ENCODE results near the gene ATAT1. TPM values are rescaled to one million over a fixed set of nuclear protein-coding genes. Genes with fewer than 3 reads are reported as not detected.
"Not testable (repeated sequence)": the region's sequence is repeated elsewhere in the genome, so short reads cannot be mapped to it uniquely, and the experiment has no call there.

ATAT1 gene
- polyA plus RNA-seq, 3 donors from 2014 or later: 0.43 to 3.1 TPM; not detected in 1

GRCh38 chr6:30646450-30647241 is 20.0 kb downstream of the ATAT1 start, which contains the start of gene C6orf136:
C6orf136 (plus strand) TSS chr6:30647133; CDS start chr6:30647232, 99 bp downstream.
- Mint-ChIP-seq H3K27ac (peak within 1 kb of the TSS; percentile 84 to 94 (median 90)), H3K9me3 (no peaks in the 10 kb centered on the region), H3K4me1 (peaks cover 22 to 23% of the 10 kb centered on the region in 2 donors), H3K4me3 (peak within 1 kb of the TSS; percentile 86 to 90 (median 88)), H3K27me3 (ENCODE audit: low read depth in 3 of 3) (peaks cover 0 to 6% (median 0%) of the 10 kb centered on the region in 3 donors), H3K36me3 (peaks cover 3 to 15% (median 6%) of the 10 kb centered on the region in 3 donors)
- peak; percentile 87 to 93 (median 91) for DNase-seq

GRCh38 chr6:30647242-30648116 is 20.8 kb downstream of the ATAT1 start:
- peaks cover 0 to 17% (median 6%) of the 10 kb centered on the region in 3 donors for H3K36me3 Mint-ChIP-seq
- DNase-seq: peak; percentile 66 to 75 (median 74)
- H3K27me3 Mint-ChIP-seq (ENCODE audit: low read depth in 3 of 3): peaks cover 0 to 6% (median 0%) of the 10 kb centered on the region in 3 donors
- no peaks in the 10 kb centered on the region for H3K9me3 Mint-ChIP-seq
- H3K4me3 Mint-ChIP-seq: peak overlapping the region; percentile 86 to 90 (median 88)
- peak overlapping the region; percentile 84 to 94 (median 90) for H3K27ac Mint-ChIP-seq
- peaks cover 22 to 23% of the 10 kb centered on the region in 2 donors for H3K4me1 Mint-ChIP-seq

GRCh38 chr6:30651143-30651542 is 24.5 kb downstream of the ATAT1 start:
- peaks cover 6 to 26% (median 19%) of the 10 kb centered on the region in 3 donors for H3K36me3 Mint-ChIP-seq
- H3K27ac Mint-ChIP-seq: peak overlapping the region in 1 of 6 donors; percentile 51
- H3K9me3 Mint-ChIP-seq: no peaks in the 10 kb centered on the region
- peaks cover 14 to 16% of the 10 kb centered on the region in 2 donors for H3K4me1 Mint-ChIP-seq
- H3K4me3 Mint-ChIP-seq: no peak overlapping the region
- H3K27me3 Mint-ChIP-seq (ENCODE audit: low read depth in 3 of 3): peaks cover 0 to 6% (median 0%) of the 10 kb centered on the region in 3 donors
- DNase-seq: no peak

GRCh38 chr6:30654798-30655742 is 28.4 kb downstream of the ATAT1 start:
- H3K27me3 Mint-ChIP-seq (ENCODE audit: low read depth in 3 of 3): peaks cover 0 to 5% (median 0%) of the 10 kb centered on the region in 3 donors
- H3K27ac Mint-ChIP-seq: peak overlapping the region in 2 of 6 donors; percentile 31 to 43

GRCh38 chr6:30655743-30656094 is 29.0 kb downstream of the ATAT1 start:
- peak overlapping the region in 2 of 6 donors; percentile 30 to 31 for H3K27ac Mint-ChIP-seq
- H3K4me1 Mint-ChIP-seq: no peaks in the 10 kb centered on the region
- DNase-seq: no peak
- peaks cover 0 to 5% (median 0%) of the 10 kb centered on the region in 3 donors for H3K27me3 Mint-ChIP-seq (ENCODE audit: low read depth in 3 of 3)
- H3K36me3 Mint-ChIP-seq: peaks cover 16 to 56% (median 36%) of the 10 kb centered on the region in 3 donors
- H3K9me3 Mint-ChIP-seq: no peaks in the 10 kb centered on the region
- no peak overlapping the region for H3K4me3 Mint-ChIP-seq

More at GRCh38 chr6:30654798-30655742, 28.4 kb downstream of the ATAT1 start:
- DNase-seq: no peak
- H3K9me3 Mint-ChIP-seq: no peaks in the 10 kb centered on the region
- no peaks in the 10 kb centered on the region for H3K4me1 Mint-ChIP-seq
- H3K36me3 Mint-ChIP-seq: peaks cover 16 to 54% (median 34%) of the 10 kb centered on the region in 3 donors
- no peak overlapping the region for H3K4me3 Mint-ChIP-seq

- Mint-ChIP-seq H3K36me3 (peaks cover 12 to 59% (median 39%) of the 10 kb centered on the region in 3 donors), H3K4me3 (no peak overlapping the region), H3K27me3 (ENCODE audit: low read depth in 3 of 3) (peaks cover 0 to 5% (median 0%) of the 10 kb centered on the region in 3 donors), H3K27ac (no peak overlapping the region), H3K9me3 (no peaks in the 10 kb centered on the region), H3K4me1 (no peaks in the 10 kb centered on the region)
- DNase-seq: no peak
Measured at GRCh38 chr6:30656513-30656912, 29.8 kb downstream of the ATAT1 start.

- no peaks in the 10 kb centered on the region for H3K4me1 Mint-ChIP-seq
- H3K36me3 Mint-ChIP-seq: peaks cover 17 to 68% (median 45%) of the 10 kb centered on the region in 3 donors
- no peak overlapping the region for H3K4me3 Mint-ChIP-seq
- H3K27ac Mint-ChIP-seq: peak overlapping the region in 2 of 6 donors; percentile 1 to 69
- no peaks in the 10 kb centered on the region for H3K9me3 Mint-ChIP-seq
- no peak for DNase-seq
- H3K27me3 Mint-ChIP-seq (ENCODE audit: low read depth in 3 of 3): peaks cover 0 to 5% (median 0%) of the 10 kb centered on the region in 3 donors
Measured at GRCh38 chr6:30657454-30657853, 30.8 kb downstream of the ATAT1 start.

GRCh38 chr6:30657922-30658321 is 31.2 kb downstream of the ATAT1 start:
- H3K27me3 Mint-ChIP-seq (ENCODE audit: low read depth in 3 of 3); DNase-seq; H3K4me1 Mint-ChIP-seq; H3K9me3 Mint-ChIP-seq; H3K4me3 Mint-ChIP-seq: not testable (repeated sequence)
- Mint-ChIP-seq H3K27ac (peak overlapping the region in 2 of 6 donors; percentile 1 to 69), H3K36me3 (peaks cover 19 to 73% (median 46%) of the 10 kb centered on the region in 3 donors)

- Mint-ChIP-seq H3K27ac (no peak overlapping the region), H3K36me3 (peaks cover 18 to 45% (median 35%) of the 10 kb centered on the region in 3 donors), H3K4me3 (no peak overlapping the region), H3K27me3 (ENCODE audit: low read depth in 3 of 3) (no peaks in the 10 kb centered on the region), H3K9me3 (no peaks in the 10 kb centered on the region), H3K4me1 (peaks cover under 1 to 5% of the 10 kb centered on the region in 2 donors)
- no peak for DNase-seq
Measured at GRCh38 chr6:30664994-30665767, 38.5 kb downstream of the ATAT1 start.

- Mint-ChIP-seq H3K36me3 (peaks cover 23 to 52% (median 42%) of the 10 kb centered on the region in 3 donors), H3K27ac (peak overlapping the region in 2 of 6 donors; percentile 7 to 57), H3K4me1 (peaks cover 11 to 15% of the 10 kb centered on the region in 2 donors)
- DNase-seq; H3K27me3 Mint-ChIP-seq (ENCODE audit: low read depth in 3 of 3); H3K4me3 Mint-ChIP-seq; H3K9me3 Mint-ChIP-seq: not testable (repeated sequence)
Measured at GRCh38 chr6:30666300-30666699, 39.6 kb downstream of the ATAT1 start.

- no peak for DNase-seq
- Mint-ChIP-seq H3K27me3 (ENCODE audit: low read depth in 3 of 3) (peaks cover 4 to 9% (median 5%) of the 10 kb centered on the region in 3 donors), H3K27ac (peak overlapping the region in 4 of 6 donors; percentile 34 to 66 (median 62)), H3K36me3 (peaks cover 6 to 23% (median 20%) of the 10 kb centered on the region in 3 donors), H3K9me3 (no peaks in the 10 kb centered on the region), H3K4me1 (peaks cover 27 to 30% of the 10 kb centered on the region in 2 donors), H3K4me3 (peak overlapping the region; percentile 73 to 87 (median 74))
Measured at GRCh38 chr6:30670760-30671527, 44.3 kb downstream of the ATAT1 start.
